ENCODE measurements around the gene C5orf58. TPM values are rescaled to one million over a fixed set of nuclear protein-coding genes. Genes with fewer than 3 reads are reported as not detected.
"Not testable (repeated sequence)": the region's sequence is repeated elsewhere in the genome, so short reads cannot be mapped to it uniquely, and the experiment has no call there.

C5orf58 gene
- total RNA-seq, 1 donor from 2014 or later, result not detected

GRCh38 chr5:170228762-170229435 is 3.9 kb upstream of the C5orf58 start:
- no peak overlapping the region for H3K4me3 ChIP-seq (ENCODE audit: low read depth, low read length)
- DNase-seq (ENCODE audit: low read depth), result no peak
- TF ChIP-seq, protein P1, sequence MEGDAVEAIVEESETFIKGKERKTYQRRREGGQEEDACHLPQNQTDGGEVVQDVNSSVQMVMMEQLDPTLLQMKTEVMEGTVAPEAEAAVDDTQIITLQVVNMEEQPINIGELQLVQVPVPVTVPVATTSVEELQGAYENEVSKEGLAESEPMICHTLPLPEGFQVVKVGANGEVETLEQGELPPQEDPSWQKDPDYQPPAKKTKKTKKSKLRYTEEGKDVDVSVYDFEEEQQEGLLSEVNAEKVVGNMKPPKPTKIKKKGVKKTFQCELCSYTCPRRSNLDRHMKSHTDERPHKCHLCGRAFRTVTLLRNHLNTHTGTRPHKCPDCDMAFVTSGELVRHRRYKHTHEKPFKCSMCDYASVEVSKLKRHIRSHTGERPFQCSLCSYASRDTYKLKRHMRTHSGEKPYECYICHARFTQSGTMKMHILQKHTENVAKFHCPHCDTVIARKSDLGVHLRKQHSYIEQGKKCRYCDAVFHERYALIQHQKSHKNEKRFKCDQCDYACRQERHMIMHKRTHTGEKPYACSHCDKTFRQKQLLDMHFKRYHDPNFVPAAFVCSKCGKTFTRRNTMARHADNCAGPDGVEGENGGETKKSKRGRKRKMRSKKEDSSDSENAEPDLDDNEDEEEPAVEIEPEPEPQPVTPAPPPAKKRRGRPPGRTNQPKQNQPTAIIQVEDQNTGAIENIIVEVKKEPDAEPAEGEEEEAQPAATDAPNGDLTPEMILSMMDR (conservative IDR thresholded peaks at IDR 0.05; ENCODE audit: low read depth, low read length), result no peak

GRCh38 chr5:170233358-170233892 is 640 bp downstream of the C5orf58 start:
- TF ChIP-seq, protein P1 (conservative IDR thresholded peaks at IDR 0.05; ENCODE audit: low read depth, low read length), result no peak
- DNase-seq (ENCODE audit: low read depth), result no peak
- no peak overlapping the region for H3K4me3 ChIP-seq (ENCODE audit: low read depth, low read length)

DNA sequence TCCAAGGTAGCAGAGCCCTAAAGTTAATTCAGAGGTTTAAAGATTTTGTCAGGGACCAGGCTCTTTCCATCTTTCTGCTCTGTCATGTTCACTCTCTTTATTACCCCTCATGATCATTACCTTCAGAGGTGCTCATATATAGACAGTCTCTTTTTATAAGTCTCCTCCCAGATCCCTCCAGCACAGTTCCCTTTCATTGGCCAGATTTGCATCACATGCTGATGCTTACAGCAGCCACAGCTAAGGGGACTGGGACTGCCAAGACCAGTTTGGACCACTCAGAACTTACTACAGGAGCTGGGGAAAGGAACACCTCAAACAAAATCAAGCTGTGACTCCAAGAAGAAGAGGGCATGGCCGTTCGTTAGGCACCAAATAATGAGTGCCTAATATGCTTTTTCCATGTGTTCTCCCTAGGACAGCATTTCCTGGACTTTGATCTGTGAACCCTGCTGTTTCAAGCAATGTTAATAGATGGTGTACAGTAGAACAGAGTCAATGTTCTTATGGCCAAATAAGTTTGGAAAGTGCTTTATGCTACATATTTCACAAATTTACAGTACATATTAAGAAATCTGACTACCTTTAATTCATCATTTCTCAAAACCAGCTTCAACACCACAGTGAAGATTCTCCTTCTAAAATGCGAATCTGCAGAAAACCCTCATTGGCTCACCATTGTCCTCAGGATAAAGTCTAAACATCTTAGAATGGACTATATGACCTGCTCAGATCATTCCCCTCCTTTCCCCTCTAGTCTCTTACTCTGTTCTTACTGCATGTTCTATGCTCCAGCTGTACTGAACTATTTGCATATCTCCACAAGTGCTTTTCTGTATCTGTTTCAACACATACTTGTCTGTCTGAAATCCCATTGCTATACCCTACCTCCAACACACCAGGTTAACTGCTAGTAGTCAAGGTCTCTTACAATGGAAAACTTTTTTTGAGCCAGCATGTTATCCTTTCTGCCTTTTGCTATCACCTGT is 3.4 kb downstream of the C5orf58 start:
- DNase-seq (ENCODE audit: low read depth), result no peak
- TF ChIP-seq, protein P1 (conservative IDR thresholded peaks at IDR 0.05; ENCODE audit: low read depth, low read length), result no peak
- H3K4me3 ChIP-seq (ENCODE audit: low read depth, low read length), result no peak overlapping the region

- DNase-seq (ENCODE audit: low read depth), result no peak
- no peak overlapping the region for H3K4me3 ChIP-seq (ENCODE audit: low read depth, low read length)
- TF ChIP-seq, protein P1 (conservative IDR thresholded peaks at IDR 0.05; ENCODE audit: low read depth, low read length), result no peak
These were observed 5.8 kb downstream of the C5orf58 start for GRCh38 chr5:170238456-170239196.

GRCh38 chr5:170245436-170245835 is 12.7 kb downstream of the C5orf58 start:
- H3K4me3 ChIP-seq (ENCODE audit: low read depth, low read length); DNase-seq (ENCODE audit: low read depth): not testable (repeated sequence)

- TF ChIP-seq, protein P1 (conservative IDR thresholded peaks at IDR 0.05; ENCODE audit: low read depth, low read length), result no peak
These were observed 13.5 kb downstream of the C5orf58 start for GRCh38 chr5:170246126-170246870.

More at GRCh38 chr5:170246126-170246870, 13.5 kb downstream of the C5orf58 start:
- H3K4me3 ChIP-seq (ENCODE audit: low read depth, low read length), result no peak overlapping the region
- DNase-seq (ENCODE audit: low read depth), result no peak
